GM18499 (cell line): ENCODE results near the gene TGFBR2.

Source experiments
- ATAC-seq: cut with Tn5 transposase; IDR thresholded peaks from one replicate; pipeline ENCODE4 v1.9.1; 2021; ENCODE audit warnings: moderate number of reproducible peaks; ENCODE audit not compliant: insufficient read depth, unreplicated experiment

The TGFBR2 gene

DNA sequence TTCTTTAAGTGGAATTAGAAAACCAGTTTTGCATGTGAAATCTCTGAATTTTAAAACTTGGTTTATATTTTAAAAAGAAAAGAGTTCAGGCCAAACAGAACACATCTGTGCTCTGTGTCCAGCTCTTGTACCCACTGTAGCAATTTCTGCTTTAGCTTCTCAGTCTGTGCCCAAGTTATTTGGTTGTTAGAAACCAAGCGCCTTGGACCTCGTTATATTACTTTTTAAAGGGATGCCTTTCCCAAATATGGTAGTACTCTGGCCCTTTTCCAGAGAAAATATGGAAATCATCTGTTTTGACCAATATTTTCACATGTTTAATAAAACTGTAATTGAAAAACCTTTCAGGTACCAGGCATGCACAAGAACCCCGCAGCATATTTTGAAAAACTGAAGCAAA lies 27.3 kb downstream of the TGFBR2 start:
- no peak for ATAC-seq

DNA sequence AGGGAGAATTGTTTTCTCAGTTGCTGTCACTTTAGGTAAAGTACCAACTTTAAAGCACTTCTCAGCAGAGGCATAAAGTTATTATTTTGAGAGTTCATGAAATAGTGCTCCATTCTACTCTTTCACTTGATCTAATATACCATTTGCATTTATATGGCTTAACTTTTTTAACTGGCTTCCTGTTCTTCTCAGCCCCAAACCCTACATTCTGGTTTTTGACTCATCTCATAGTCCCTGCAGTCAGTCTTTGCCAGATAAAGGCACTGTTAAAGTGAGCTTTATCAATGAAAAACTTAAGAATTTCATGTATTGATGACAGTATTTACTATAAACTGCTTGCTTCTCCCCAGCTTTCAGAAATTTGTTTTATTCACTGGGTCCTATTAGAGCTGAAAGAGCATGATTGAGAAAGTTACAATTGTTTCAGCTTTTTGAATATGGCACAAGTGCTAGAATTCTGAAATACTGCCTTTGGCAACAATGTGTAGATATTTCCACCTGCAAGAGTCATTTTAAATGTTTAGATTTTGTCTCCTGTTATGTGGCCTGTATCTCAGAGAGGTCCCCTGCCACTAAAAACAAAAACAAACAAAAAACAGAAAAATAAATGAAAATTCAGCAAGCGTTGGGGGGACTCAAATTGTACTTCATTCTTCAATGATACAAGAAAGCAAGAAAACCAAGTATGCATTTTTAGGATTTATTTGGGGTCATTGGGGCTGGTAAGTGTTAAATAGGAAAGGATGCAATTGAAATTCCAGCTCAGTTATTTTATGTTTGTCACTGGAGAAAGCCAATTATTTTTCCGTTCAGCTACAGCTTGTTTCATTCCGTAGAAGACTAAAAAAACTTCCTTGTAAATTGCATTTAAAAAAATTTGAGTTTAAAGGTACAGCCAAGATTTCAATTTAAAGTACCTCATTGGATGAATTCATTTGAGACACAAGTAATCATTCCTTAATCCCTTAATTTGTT lies 28.6 kb downstream of the TGFBR2 start:
- ATAC-seq, result no peak

- ATAC-seq, result no peak
These were observed 31.2 kb downstream of the TGFBR2 start for GRCh38 chr3:30637310-30638219.

- no peak for ATAC-seq
These were observed 32.4 kb downstream of the TGFBR2 start for GRCh38 chr3:30638685-30639412.

DNA sequence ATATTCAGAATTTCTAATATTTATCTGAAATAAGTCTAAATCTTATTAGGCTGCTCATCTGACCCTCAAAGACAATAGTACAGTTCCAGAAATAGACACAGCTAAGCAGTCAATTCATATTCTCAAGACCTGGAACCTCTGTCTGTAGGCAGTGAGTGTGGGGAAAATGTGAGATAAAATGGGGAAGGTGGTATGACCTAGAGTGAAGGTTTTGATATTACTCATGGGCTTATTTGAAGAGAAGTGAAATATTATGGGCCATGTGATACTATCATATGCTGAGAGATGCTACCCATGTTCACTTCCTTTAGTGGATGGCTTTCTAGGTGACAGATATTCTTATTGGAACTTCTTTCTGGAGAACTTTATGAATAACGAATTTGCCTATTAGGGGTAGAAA lies 33.5 kb downstream of the TGFBR2 start:
- peak; percentile 79 for ATAC-seq

- ATAC-seq, result no peak
These were observed 34.5 kb downstream of the TGFBR2 start for GRCh38 chr3:30640851-30641250.

- ATAC-seq, result no peak
These were observed 35.2 kb downstream of the TGFBR2 start for GRCh38 chr3:30641416-30642251.

GRCh38 chr3:30642849-30643361 lies 36.5 kb downstream of the TGFBR2 start:
- no peak for ATAC-seq

GRCh38 chr3:30643763-30644462 lies 37.5 kb downstream of the TGFBR2 start:
- no peak for ATAC-seq

DNA sequence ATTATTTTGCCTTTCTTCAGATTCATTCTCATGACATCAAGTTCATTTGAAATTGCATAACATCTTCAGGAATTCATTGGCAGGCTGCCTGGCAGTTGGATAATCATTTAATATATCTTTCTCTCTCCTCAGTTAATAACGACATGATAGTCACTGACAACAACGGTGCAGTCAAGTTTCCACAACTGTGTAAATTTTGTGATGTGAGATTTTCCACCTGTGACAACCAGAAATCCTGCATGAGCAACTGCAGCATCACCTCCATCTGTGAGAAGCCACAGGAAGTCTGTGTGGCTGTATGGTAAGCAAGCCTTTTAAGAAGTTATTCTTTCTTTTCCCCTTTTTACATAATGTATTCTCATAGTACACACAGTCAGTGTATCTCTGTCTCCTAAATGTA lies 38.2 kb downstream of the TGFBR2 start:
- peak; percentile 56 for ATAC-seq

GRCh38 chr3:30645077-30645476 lies 38.7 kb downstream of the TGFBR2 start:
- no peak for ATAC-seq

GRCh38 chr3:30646181-30646876 lies 39.9 kb downstream of the TGFBR2 start:
- ATAC-seq, result no peak

DNA sequence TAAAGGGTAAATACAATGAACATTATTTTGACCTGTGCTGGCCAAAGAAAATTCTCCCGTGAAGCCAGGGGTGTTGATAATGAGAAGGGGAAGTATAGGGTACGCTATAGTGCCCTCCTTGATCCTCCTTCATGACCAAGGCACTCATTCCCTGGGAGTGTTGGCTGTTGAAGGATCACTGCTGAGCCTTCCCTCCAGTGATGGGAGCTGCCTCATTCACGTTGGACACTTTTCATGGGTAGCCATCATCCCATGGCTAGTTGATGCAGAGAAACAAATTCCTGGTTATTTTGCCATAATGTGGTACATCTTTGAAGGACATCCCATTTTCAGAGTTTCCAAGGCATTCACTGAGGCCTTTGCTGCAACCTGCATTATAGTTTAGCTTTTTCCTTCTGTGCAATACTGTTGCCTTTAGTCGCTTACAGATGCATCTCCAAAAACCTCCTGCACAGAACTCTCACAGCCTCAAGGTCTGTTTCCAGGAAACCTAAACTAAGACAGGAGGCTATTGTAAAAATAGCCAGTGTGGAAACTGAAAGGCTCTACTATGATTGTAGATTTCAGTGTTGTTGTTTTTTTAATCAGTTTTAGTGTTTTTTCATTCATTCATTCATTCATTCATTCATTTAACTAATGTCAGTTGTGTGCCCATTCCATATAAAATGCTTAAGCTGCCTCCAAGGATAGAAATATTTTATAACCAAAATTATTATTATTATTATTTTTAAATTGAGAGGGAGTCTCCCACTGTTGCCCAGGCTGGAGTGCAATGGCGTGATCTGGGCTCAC lies 40.8 kb downstream of the TGFBR2 start:
- no peak for ATAC-seq

- no peak for ATAC-seq
These were observed 42.4 kb downstream of the TGFBR2 start for GRCh38 chr3:30648670-30649357.

- peak; percentile 42 for ATAC-seq
These were observed 43.3 kb downstream of the TGFBR2 start for GRCh38 chr3:30649572-30650318.

GRCh38 chr3:30650348-30650995 lies 44.1 kb downstream of the TGFBR2 start:
- no peak for ATAC-seq
